Suprapubic skin (tissue), 4 donors: ENCODE results near the gene NFU1.

ENCODE experiments used
- CTCF ChIP-seq, 2 donors: fragments of 200-600 bp in 1 of 2; fragments of 450-650 bp in 1 of 2; sonication (generic) in 1 of 2; IDR thresholded peaks; one replicate each; pipeline ENCODE4 v1.5.1; 2016 to 2019; ENCODE audit warnings: antibody characterized with exemption in 2 of 2, mild to moderate bottlenecking in 1 of 2, moderate library complexity in 1 of 2
- POLR2A ChIP-seq, 2 donors: fragments of 450-650 bp; IDR thresholded peaks; one replicate each; pipeline ENCODE4 v1.6.1; 2017; ENCODE audit warnings: antibody characterized with exemption in 2 of 2, mild to moderate bottlenecking in 2 of 2, moderate library complexity in 2 of 2
- POLR2AphosphoS5 ChIP-seq, 3 donors: sonication (generic); formaldehyde crosslinking; IDR thresholded peaks; one replicate each; pipeline ENCODE4 v1.6.1; 2017; ENCODE audit warnings: antibody characterized with exemption in 3 of 3

- TF ChIP-seq CTCF (IDR thresholded peaks at IDR 0.05) (no peak), POLR2A (IDR thresholded peaks at IDR 0.05) (no peak), POLR2AphosphoS5 (IDR thresholded peaks at IDR 0.05) (no peak)
Observed at GRCh38 chr2:69380072-69380917, 56.9 kb downstream of the NFU1 start.
